Erythroblast (primary cell): ENCODE measurements around the gene SHROOM1.

Experiments
- GATA1 ChIP-seq: IDR thresholded peaks from 2 replicates; pipeline ENCODE4 v1.6.1; 2011; ENCODE audit warnings: low read depth, mild to moderate bottlenecking, control low read depth, low read length, moderate library complexity
- POLR2A ChIP-seq: IDR thresholded peaks from 2 replicates; pipeline ENCODE4 v1.6.1; 2011; ENCODE audit warnings: mild to moderate bottlenecking, low read length

- TF ChIP-seq POLR2A (no peak), GATA1 (no peak)
Observed at GRCh38 chr5:132791026-132791425, 39.4 kb downstream of the SHROOM1 start.
